ENCODE measurements around the gene PARP16.
A peak's percentile ranks its signal among the peaks of the same experiment; 100 is the strongest.

Gene PARP16

GRCh38 chr15:65304381-65305149, 17.9 kb upstream of the PARP16 start, which contains the start of gene RNU5B-1 (continued):
- TF ChIP-seq ZBTB26 (tag by site-specific recombination; optimal IDR thresholded peaks at IDR 0.05) (peak; percentile 24), ZNF654 (tag by site-specific recombination; IDR thresholded peaks at IDR 0.05; ENCODE audit: low read depth) (0 out of 2 replicates have a peak, but pooled peaks have one; percentile 23), ZNF202 (tag by site-specific recombination; IDR thresholded peaks at IDR 0.05; ENCODE audit: borderline replicate concordance) (no peak), ZNF114 (tag by site-specific recombination; IDR thresholded peaks at IDR 0.05) (no peak), ZNF776 (tag by site-specific recombination; IDR thresholded peaks at IDR 0.05; ENCODE audit: borderline replicate concordance) (0 out of 2 replicates have a peak, but pooled peaks have one; percentile 53), SP7 (tag by site-specific recombination; IDR thresholded peaks at IDR 0.05) (peak; percentile 88; the same call in 1 of the 2 replicates), ZNF140 (tag by site-specific recombination; IDR thresholded peaks at IDR 0.05) (no peak), ZBTB11 (tag by site-specific recombination; conservative IDR thresholded peaks at IDR 0.05; ENCODE audit: low read depth) (no peak; the same call in 1 of the 2 replicates), ZNF121 (tag by site-specific recombination; IDR thresholded peaks at IDR 0.05) (no peak; the same call in 1 of the 2 replicates), ZNF521 (tag by site-specific recombination; IDR thresholded peaks at IDR 0.05) (no peak), ZNF404 (tag by site-specific recombination; IDR thresholded peaks at IDR 0.05) (no peak), ZNF311 (tag by site-specific recombination; IDR thresholded peaks at IDR 0.05; ENCODE audit: borderline replicate concordance) (no peak), ZSCAN23 (tag by site-specific recombination; IDR thresholded peaks at IDR 0.05) (0 out of 2 replicates have a peak, but pooled peaks have one; percentile 58), GLIS1 (tag by site-specific recombination; IDR thresholded peaks at IDR 0.05) (0 out of 2 replicates have a peak, but pooled peaks have one; percentile 25), ZSCAN30 (tag by site-specific recombination; IDR thresholded peaks at IDR 0.05) (peak; percentile 97), ZNF221 (tag by site-specific recombination; IDR thresholded peaks at IDR 0.05; ENCODE audit: borderline replicate concordance) (no peak), ZNF10 (tag by site-specific recombination; IDR thresholded peaks at IDR 0.05) (peak; percentile 57), ZNF677 (tag by site-specific recombination; IDR thresholded peaks at IDR 0.05) (no peak), INSM2 (tag by site-specific recombination; IDR thresholded peaks at IDR 0.05) (peak; percentile 70; the same call in 1 of the 2 replicates), ZNF791 (tag by site-specific recombination; IDR thresholded peaks at IDR 0.05) (no peak), TCF7L2 (IDR thresholded peaks at IDR 0.05; ENCODE audit: borderline replicate concordance, low read depth, low read length) (no peak; the same call in 1 of the 2 replicates), HOXC10 (CRISPR knock-in tag; IDR thresholded peaks at IDR 0.05) (no peak), SP3 (tag by site-specific recombination; IDR thresholded peaks at IDR 0.05) (peak; percentile 40), ZNF48 (tag by site-specific recombination; IDR thresholded peaks at IDR 0.05) (no peak), ZNF707 (tag by site-specific recombination; IDR thresholded peaks at IDR 0.05) (no peak), ZNF19 (tag by site-specific recombination; IDR thresholded peaks at IDR 0.05; ENCODE audit: low read depth) (no peak), ZBTB10 (tag by site-specific recombination; IDR thresholded peaks at IDR 0.05) (no peak), ZNF354C (tag by site-specific recombination; IDR thresholded peaks at IDR 0.05; ENCODE audit: borderline replicate concordance, low read depth) (0 out of 2 replicates have a peak, but pooled peaks have one; percentile 12), SCRT1 (tag by site-specific recombination; IDR thresholded peaks at IDR 0.05; ENCODE audit: borderline replicate concordance) (peak; percentile 86; the same call in 1 of the 2 replicates), ZNF585B (tag by site-specific recombination; IDR thresholded peaks at IDR 0.05) (no peak), ZNF292 (tag by site-specific recombination; IDR thresholded peaks at IDR 0.05; ENCODE audit: borderline replicate concordance, low read depth) (no peak)
